ENCODE data around the gene ABTB2. TPM values are rescaled to one million over a fixed set of nuclear protein-coding genes. Genes with fewer than 3 reads are reported as not detected.

The ABTB2 gene
- polyA plus RNA-seq, 1 donor from 2014 or later = 0.68 TPM

GRCh38 chr11:34168642-34169420 is 189.0 kb downstream of the ABTB2 start:
- TF ChIP-seq REST (IDR thresholded peaks at IDR 0.05; ENCODE audit: borderline replicate concordance) (no peak), EP300 (conservative IDR thresholded peaks at IDR 0.05; ENCODE audit: poor library complexity, severe bottlenecking) (no peak), RAD21 (conservative IDR thresholded peaks at IDR 0.05) (no peak), CTCF (IDR thresholded peaks at IDR 0.05; ENCODE audit: poor library complexity, severe bottlenecking) (no peak)

GRCh38 chr11:34167961-34168360 is 189.8 kb downstream of the ABTB2 start:
- TF ChIP-seq POLR2AphosphoS5 (IDR thresholded peaks at IDR 0.05) (no peak), MXI1 (conservative IDR thresholded peaks at IDR 0.05; ENCODE audit: poor library complexity, severe bottlenecking) (no peak), CTCF (IDR thresholded peaks at IDR 0.05; ENCODE audit: poor library complexity, severe bottlenecking) (no peak), SMC3 (conservative IDR thresholded peaks at IDR 0.05; ENCODE audit: poor library complexity) (no peak)
- Histone ChIP-seq H4K20me1 (ENCODE audit: insufficient read depth) (no peaks in the 10 kb centered on the region), H3K36me3 (ENCODE audit: insufficient read depth, low read length) (no peaks in the 10 kb centered on the region), H3K4me2 (ENCODE audit: low read length) (no peak overlapping the region), H3K9ac (ENCODE audit: low read length) (no peak overlapping the region), H2AFZ (ENCODE audit: low read depth, low read length) (no peak overlapping the region), H3K9me3 (ENCODE audit: low read length) (no peaks in the 10 kb centered on the region), H3K9me2 (ENCODE audit: insufficient read depth, low read length) (no peaks in the 10 kb centered on the region), H3K27me3 (ENCODE audit: insufficient read depth, low read depth, low read length) (no peaks in the 10 kb centered on the region), H3K79me2 (replicated peaks; ENCODE audit: insufficient read depth, low read length) (no peaks in the 10 kb centered on the region), H3K27ac (ENCODE audit: low read length) (no peak overlapping the region), H3K4me3 (ENCODE audit: low read length) (no peak overlapping the region), H3F3A (ENCODE audit: insufficient read depth, low read length, poor library complexity, severe bottlenecking) (no peaks in the 10 kb centered on the region)

More at GRCh38 chr11:34168642-34169420, 189.0 kb downstream of the ABTB2 start:
- no peaks in the 10 kb centered on the region for H3K36me3 ChIP-seq (ENCODE audit: insufficient read depth, low read length)
- no peak overlapping the region for H2AFZ ChIP-seq (ENCODE audit: low read depth, low read length)
- H3K27ac ChIP-seq (ENCODE audit: low read length) = no peak overlapping the region
- H3K79me2 ChIP-seq (replicated peaks; ENCODE audit: insufficient read depth, low read length) = no peaks in the 10 kb centered on the region
- no peak overlapping the region for H3K4me3 ChIP-seq (ENCODE audit: low read length)
- no peaks in the 10 kb centered on the region for H3K9me3 ChIP-seq (ENCODE audit: low read length)
- no peaks in the 10 kb centered on the region for H3K9me2 ChIP-seq (ENCODE audit: insufficient read depth, low read length)
- H4K20me1 ChIP-seq (ENCODE audit: insufficient read depth) = no peaks in the 10 kb centered on the region
- H3K4me2 ChIP-seq (ENCODE audit: low read length) = no peak overlapping the region
- no peaks in the 10 kb centered on the region for H3F3A ChIP-seq (ENCODE audit: insufficient read depth, low read length, poor library complexity, severe bottlenecking)
- H3K27me3 ChIP-seq (ENCODE audit: insufficient read depth, low read depth, low read length) = no peaks in the 10 kb centered on the region
- no peak overlapping the region for H3K9ac ChIP-seq (ENCODE audit: low read length)

Measured in neural cell (in vitro differentiated cells).